ENCODE data around the gene GARIN1A. TPM values are rescaled to one million over a fixed set of nuclear protein-coding genes. Genes with fewer than 3 reads are reported as not detected.

Gene GARIN1A
- total and polyA plus RNA-seq, 2 of the 8 experiments (the other 6 are each of a cell fraction or from before 2014, with no cell fraction given), result 0.34 TPM; not detected in 1

- Histone ChIP-seq H4K8ac (ENCODE audit: extremely low read depth, insufficient read depth, low read length) (no peak overlapping the region), H3K79me2 (ENCODE audit: control insufficient read depth in 1 of 2, insufficient read depth in 2 of 2, low read length in 2 of 2) (no peaks in the 10 kb centered on the region), H4K5ac (ENCODE audit: insufficient read length, low read depth, low read length) (no peak overlapping the region), H3K56ac (replicated peaks; ENCODE audit: insufficient read length, low read depth, low read length) (no peak overlapping the region), H3K4me2 (ENCODE audit: insufficient read depth in 1 of 2, low read depth in 2 of 2, low read length in 2 of 2) (no peak overlapping the region), H4K20me1 (replicated peaks in 1 of 2; ENCODE audit: control insufficient read depth in 1 of 2, insufficient read depth in 2 of 2, low read length in 2 of 2) (no peaks in the 10 kb centered on the region), H3K23ac (ENCODE audit: insufficient read length) (no peak overlapping the region), H2BK15ac (ENCODE audit: low read length) (no peak overlapping the region), H4K91ac (replicated peaks; ENCODE audit: insufficient read length, low read length) (no peak overlapping the region), H2AK5ac (ENCODE audit: low read depth, low read length) (no peak overlapping the region), H3K18ac (ENCODE audit: extremely low read depth, low read length) (no peak overlapping the region), H2BK120ac (replicated peaks; ENCODE audit: low read depth, low read length) (no peak overlapping the region), H2BK20ac (ENCODE audit: low read length) (no peak overlapping the region), H3K4me3 (ENCODE audit: extremely low read depth in 1 of 4, insufficient read depth in 2 of 4, low read depth in 3 of 4, low read length in 4 of 4) (no peak overlapping the region), H2AFZ (ENCODE audit: low read length) (no peak overlapping the region), H3K27me3 (replicated peaks in 1 of 4; ENCODE audit: control insufficient read depth in 3 of 4, extremely low read depth in 1 of 4, insufficient read depth in 3 of 4, low read length in 3 of 4) (no peaks in the 10 kb centered on the region; a peak in 1 of 7 replicates), H3K4ac (replicated peaks; ENCODE audit: insufficient read length, low read depth, low read length) (no peak overlapping the region), H2BK5ac (ENCODE audit: low read depth, low read length) (no peak overlapping the region), H3K4me1 (replicated peaks in 1 of 4; ENCODE audit: control insufficient read depth in 3 of 4, insufficient read depth in 4 of 4, low read length in 3 of 4) (no peaks in the 10 kb centered on the region), H3K79me1 (ENCODE audit: low read depth, low read length) (no peaks in the 10 kb centered on the region), H3K36me3 (ENCODE audit: control insufficient read depth in 2 of 4, insufficient read depth in 4 of 4, low read length in 3 of 4) (no peaks in the 10 kb centered on the region), H3K9ac (replicated peaks in 1 of 4; ENCODE audit: extremely low read depth in 1 of 4, low read depth in 3 of 4, low read length in 3 of 4) (no peak overlapping the region), H2BK12ac (ENCODE audit: low read depth, low read length) (no peak overlapping the region), H3K23me2 (ENCODE audit: low read depth, low read length) (no peaks in the 10 kb centered on the region), H3K9me3 (ENCODE audit: insufficient read depth in 2 of 2, low read depth in 1 of 2, low read length in 1 of 2) (peaks cover 0 to 12% of the 10 kb centered on the region in 2 experiments; a peak in 1 of 4 replicates), H3K14ac (ENCODE audit: insufficient read length) (no peak overlapping the region), H3K27ac (ENCODE audit: low read depth, low read length) (no peak overlapping the region)
- WGBS, 2 experiments (ENCODE audit: extremely low coverage in 1 of 2, insufficient coverage in 1 of 2, insufficient read length in 1 of 2, insufficient replicate concordance in 2 of 2, low coverage in 1 of 2, low lambda C conversion rate in 2 of 2, missing lambda C conversion rate in 1 of 2), result 87% methylated on average over 7 of the region's 7 CpGs; no CpG with 5 or more reads in 1 of the 2 experiments
- POLR2A ChIA-PET (ENCODE audit: partially characterized antibody), result interaction anchor here (1.7 to 2.0 kb wide), 2 partner anchors 10 to 12 kb away, joined by 4 to 5 read pairs; no protein-coding TSS in a partner anchor
- TF ChIP-seq BRCA1 (IDR thresholded peaks at IDR 0.05; ENCODE audit: low read depth, low read length), result no peak
- TF ChIP-seq TBP (IDR thresholded peaks at IDR 0.05; ENCODE audit: low read depth, low read length), result no peak
- TF ChIP-seq ATF2 (IDR thresholded peaks at IDR 0.05; ENCODE audit: low read length), result no peak
- no peak for DNase-seq (ENCODE audit: low read depth in 1 of 2, low spot score in 2 of 2)
- CTCF ChIA-PET (ENCODE audit: partially characterized antibody), result interaction anchor here (0.9 to 1.3 kb wide), 5 partner anchors 10 to 149 kb away, joined by 3 to 5 read pairs (median 3); partner anchors contain the start of gene GARIN1A
- no peak for FAIRE-seq
Observed at GRCh38 chr7:128692623-128693270, 20.7 kb downstream of the GARIN1A start.

Data from H1 (cell line).